Colon (tissue), 2 donors: ENCODE data around the gene PKD2L1.
"Not testable (repeated sequence)": the region's sequence is repeated elsewhere in the genome, so short reads cannot be mapped to it uniquely, and the experiment has no call there.

Experiments
- FAIRE-seq: peaks from 2 replicates; lab custom pipeline; 2012; peaks lifted over from hg19 to GRCh38; lab: Jason Lieb, UNC
- donor health status: control.
- donor health status: control.

PKD2L1 gene

GRCh38 chr10:100286051-100287033 lies 43.7 kb downstream of the PKD2L1 start, which contains the start of gene BLOC1S2:
BLOC1S2 (minus strand) TSS chr10:100286680; CDS start chr10:100286659, 21 bp downstream.
- no peak for FAIRE-seq

GRCh38 chr10:100285326-100285725 lies 44.7 kb downstream of the PKD2L1 start:
- not testable (repeated sequence) for FAIRE-seq

GRCh38 chr10:100282907-100283306 lies 47.1 kb downstream of the PKD2L1 start:
- FAIRE-seq, result no peak

GRCh38 chr10:100276971-100277370 lies 53.1 kb downstream of the PKD2L1 start:
- not testable (repeated sequence) for FAIRE-seq

- no peak for FAIRE-seq
These were observed 62.6 kb downstream of the PKD2L1 start, which contains the start of gene CWF19L1 for GRCh38 chr10:100267239-100268104. CWF19L1 (minus strand) TSS chr10:100267638; CDS start chr10:100267593, 45 bp downstream.

GRCh38 chr10:100265821-100266485 lies 64.1 kb downstream of the PKD2L1 start:
- no peak for FAIRE-seq

- FAIRE-seq, result no peak
These were observed 75.8 kb downstream of the PKD2L1 start for GRCh38 chr10:100254191-100254590.

GRCh38 chr10:100253041-100253440 lies 77.0 kb downstream of the PKD2L1 start:
- FAIRE-seq, result no peak

GRCh38 chr10:100248820-100249219 lies 81.2 kb downstream of the PKD2L1 start:
- no peak for FAIRE-seq

- no peak for FAIRE-seq
These were observed 84.4 kb downstream of the PKD2L1 start for GRCh38 chr10:100245484-100246220.

GRCh38 chr10:100239851-100240250 lies 90.2 kb downstream of the PKD2L1 start:
- FAIRE-seq, result no peak

GRCh38 chr10:100238429-100238828 lies 91.6 kb downstream of the PKD2L1 start:
- FAIRE-seq, result no peak
